NCI-H526 (cell line): ENCODE results near the gene LIPK.
A peak's percentile ranks its signal among the peaks of the same experiment; 100 is the strongest.
"Not testable (repeated sequence)": the region's sequence is repeated elsewhere in the genome, so short reads cannot be mapped to it uniquely, and the experiment has no call there.

Source experiments
- DNase-seq, 2 experiments: peaks; one replicate each; lab custom pipeline; 2025; lab: John Stamatoyannopoulos, UW

The LIPK gene

GRCh38 chr10:88705958-88706357 is at the start of gene LIPK:
Gene LIPK, plus strand, starts transcription at chr10:88706249. Its CDS starts 18,295 bp downstream, at chr10:88724544.
- no peak for DNase-seq

GRCh38 chr10:88657901-88658300 is 48.1 kb upstream of the LIPK start:
- DNase-seq = no peak

- no peak for DNase-seq
These were observed 46.1 kb upstream of the LIPK start for GRCh38 chr10:88659725-88660597.

GRCh38 chr10:88660598-88660884 is 45.5 kb upstream of the LIPK start:
- no peak for DNase-seq

GRCh38 chr10:88661018-88661417 is 45.0 kb upstream of the LIPK start:
- no peak for DNase-seq

- DNase-seq = no peak
These were observed 44.5 kb upstream of the LIPK start for GRCh38 chr10:88661577-88661976.

- not testable (repeated sequence) for DNase-seq
These were observed 42.9 kb upstream of the LIPK start for GRCh38 chr10:88663153-88663552.

GRCh38 chr10:88664142-88664541 is 41.9 kb upstream of the LIPK start, which contains the start of gene LIPF:
Gene LIPF, plus strand, starts transcription at chr10:88664442. Its CDS starts 2,856 bp downstream, at chr10:88667298.
- DNase-seq = no peak

GRCh38 chr10:88668465-88668864 is 37.6 kb upstream of the LIPK start:
- no peak for DNase-seq

GRCh38 chr10:88670497-88670896 is 35.6 kb upstream of the LIPK start:
- no peak for DNase-seq

- no peak for DNase-seq
These were observed 34.0 kb upstream of the LIPK start for GRCh38 chr10:88672041-88672440.

- no peak for DNase-seq
These were observed 29.6 kb upstream of the LIPK start for GRCh38 chr10:88676283-88677060.

- no peak for DNase-seq
These were observed 25.1 kb upstream of the LIPK start for GRCh38 chr10:88680958-88681357.

- DNase-seq = no peak
These were observed 23.6 kb upstream of the LIPK start for GRCh38 chr10:88682491-88682890.

- peak in 1 of 2 experiments; percentile 35 for DNase-seq
These were observed 18.1 kb upstream of the LIPK start for GRCh38 chr10:88687853-88688467.

- no peak for DNase-seq
These were observed 16.7 kb upstream of the LIPK start for GRCh38 chr10:88689366-88689765.

- no peak for DNase-seq
These were observed 12.5 kb upstream of the LIPK start for GRCh38 chr10:88693392-88694020.

GRCh38 chr10:88702848-88703597 is 3.0 kb upstream of the LIPK start:
- DNase-seq = peak; percentile 11 to 41

GRCh38 chr10:88707429-88708155 is 1.5 kb downstream of the LIPK start:
- no peak for DNase-seq

GRCh38 chr10:88709361-88709760 is 3.3 kb downstream of the LIPK start:
- DNase-seq = not testable (repeated sequence)

- DNase-seq = no peak
These were observed 9.5 kb downstream of the LIPK start for GRCh38 chr10:88715517-88715916.
